HEK293 (cell line): ENCODE results near the gene MBNL2.

Experiments used
- CTCF ChIA-PET: fragments of 350-600 bp; formaldehyde crosslinking; extraction: SDS; loops from one replicate; lab custom pipeline; 2021; ENCODE audit warnings: antibody characterized with exemption; lab: Yijun Ruan, JAX
- POLR2A ChIA-PET: fragments of 300-600 bp; formaldehyde crosslinking; extraction: SDS; loops from one replicate; lab custom pipeline; 2020; ENCODE audit warnings: antibody characterized with exemption, inconsistent platforms; lab: Yijun Ruan, JAX
- H3K27ac ChIP-seq: fragments of 200-500 bp; sonication (Bioruptor generic); 2 replicates; pipeline ENCODE4 v1.5.1; 2014; ENCODE audit warnings: low read depth, low read length, control low read depth, inconsistent platforms; ENCODE audit errors: extremely low read depth
- H3K36me3 ChIP-seq, 2 experiments: fragments of 200-500 bp in 1 of 2; sonication (Bioruptor generic) in 1 of 2; 1 replicate in 1 of 2; 2 replicates in 1 of 2; pipeline ENCODE4 v1.5.1; 2014 to 2017; ENCODE audit warnings: inconsistent platforms in 2 of 2, low read length in 2 of 2; ENCODE audit not compliant: control insufficient read depth in 2 of 2, insufficient read depth in 1 of 2
- H3K4me1 ChIP-seq: fragments of 200-500 bp; sonication (Bioruptor generic); 2 replicates; pipeline ENCODE4 v1.5.1; 2014; ENCODE audit warnings: mild to moderate bottlenecking, low read length, inconsistent platforms; ENCODE audit not compliant: control insufficient read depth, insufficient read depth
- H3K4me3 ChIP-seq: 2 replicates; pipeline ENCODE4 v1.5.1; 2011; ENCODE audit warnings: low read depth, mild to moderate bottlenecking, control low read depth, low read length, moderate library complexity
- H3K9me3 ChIP-seq: fragments of 200-500 bp; sonication (Bioruptor generic); 2 replicates; pipeline ENCODE4 v1.5.1; 2014; ENCODE audit warnings: low read depth, low read length, inconsistent platforms; ENCODE audit not compliant: control insufficient read depth, insufficient read depth
- ELK4 ChIP-seq: IDR thresholded peaks from 2 replicates; pipeline ENCODE4 v1.6.1; 2011; ENCODE audit warnings: mild to moderate bottlenecking, low read depth, low read length, borderline replicate concordance
- GFI1B ChIP-seq: fragments of 450-650 bp; formaldehyde crosslinking; IDR thresholded peaks from 2 replicates; pipeline ENCODE4 v1.5.1; 2016; ENCODE audit warnings: missing biosample characterization, missing genetic modification characterization
- KLF1 ChIP-seq: fragments of 450-650 bp; formaldehyde crosslinking; IDR thresholded peaks from 2 replicates; pipeline ENCODE4 v1.5.1; 2016; ENCODE audit warnings: missing biosample characterization, missing genetic modification characterization
- KLF17 ChIP-seq: fragments of 450-650 bp; formaldehyde crosslinking; IDR thresholded peaks from 2 replicates; pipeline ENCODE4 v1.5.1; 2016; ENCODE audit warnings: missing biosample characterization, missing genetic modification characterization
- SCRT2 ChIP-seq: fragments of 450-650 bp; formaldehyde crosslinking; IDR thresholded peaks from 2 replicates; pipeline ENCODE4 v1.5.1; 2016; ENCODE audit warnings: missing biosample characterization, missing genetic modification characterization
- TCF7L2 ChIP-seq: IDR thresholded peaks from 2 replicates; pipeline ENCODE4 v1.6.1; 2011; ENCODE audit warnings: low read depth, mild to moderate bottlenecking, inconsistent platforms, low read length, moderate library complexity, borderline replicate concordance
- ZBTB10 ChIP-seq: fragments of 450-650 bp; formaldehyde crosslinking; IDR thresholded peaks from 2 replicates; pipeline ENCODE4 v1.5.1; 2016; ENCODE audit warnings: missing biosample characterization, missing genetic modification characterization
- ZBTB49 ChIP-seq: fragments of 450-650 bp; formaldehyde crosslinking; IDR thresholded peaks from 2 replicates; pipeline ENCODE4 v1.5.1; 2016; ENCODE audit warnings: missing biosample characterization, missing genetic modification characterization, low read depth
- ZBTB6 ChIP-seq: fragments of 450-650 bp; formaldehyde crosslinking; IDR thresholded peaks from 2 replicates; pipeline ENCODE4 v1.5.1; 2017; ENCODE audit warnings: missing biosample characterization, missing genetic modification characterization
- ZBTB7A ChIP-seq: fragments of 450-650 bp; formaldehyde crosslinking; IDR thresholded peaks from 2 replicates; pipeline ENCODE4 v1.5.1; 2016; ENCODE audit warnings: low read depth, missing biosample characterization, missing genetic modification characterization
- ZNF112 ChIP-seq: fragments of 450-650 bp; formaldehyde crosslinking; IDR thresholded peaks from 2 replicates; pipeline ENCODE4 v1.5.0; 2017; ENCODE audit warnings: missing biosample characterization, missing genetic modification characterization
- ZNF138 ChIP-seq: fragments of 450-650 bp; formaldehyde crosslinking; IDR thresholded peaks from 2 replicates; pipeline ENCODE4 v1.5.1; 2016; ENCODE audit warnings: missing biosample characterization, missing genetic modification characterization, borderline replicate concordance
- ZNF221 ChIP-seq: fragments of 450-650 bp; formaldehyde crosslinking; IDR thresholded peaks from 2 replicates; pipeline ENCODE4 v1.5.1; 2017; ENCODE audit warnings: missing biosample characterization, missing genetic modification characterization, borderline replicate concordance
- ZNF350 ChIP-seq: fragments of 450-650 bp; formaldehyde crosslinking; IDR thresholded peaks from 2 replicates; pipeline ENCODE4 v1.5.0; 2017; ENCODE audit warnings: missing biosample characterization, mild to moderate bottlenecking, missing genetic modification characterization
- ZNF48 ChIP-seq: fragments of 450-650 bp; formaldehyde crosslinking; IDR thresholded peaks from 2 replicates; pipeline ENCODE4 v1.5.1; 2016; ENCODE audit warnings: missing biosample characterization, missing genetic modification characterization
- ZNF529 ChIP-seq: fragments of 450-650 bp; formaldehyde crosslinking; IDR thresholded peaks from 2 replicates; pipeline ENCODE4 v1.5.1; 2017; ENCODE audit warnings: missing genetic modification characterization, missing biosample characterization; ENCODE audit not compliant: insufficient replicate concordance
- ZNF621 ChIP-seq: fragments of 450-650 bp; formaldehyde crosslinking; IDR thresholded peaks from 2 replicates; pipeline ENCODE4 v1.5.1; 2017; ENCODE audit warnings: missing biosample characterization, missing genetic modification characterization
- ZNF645 ChIP-seq: fragments of 450-650 bp; formaldehyde crosslinking; IDR thresholded peaks from 2 replicates; pipeline ENCODE4; 2016; ENCODE audit warnings: missing biosample characterization, missing genetic modification characterization
- ZNF654 ChIP-seq: fragments of 450-650 bp; formaldehyde crosslinking; IDR thresholded peaks from 2 replicates; pipeline ENCODE4 v1.5.1; 2016; ENCODE audit warnings: low read depth, missing biosample characterization, missing genetic modification characterization
- ZNF792 ChIP-seq: fragments of 450-650 bp; formaldehyde crosslinking; IDR thresholded peaks from 2 replicates; pipeline ENCODE4 v1.5.1; 2016; ENCODE audit warnings: missing biosample characterization, missing genetic modification characterization

The MBNL2 gene

GRCh38 chr13:97266772-97267417 is 44.8 kb downstream of the MBNL2 start:
- H3K9me3 ChIP-seq, result no peaks in the 10 kb centered on the region
- POLR2A ChIA-PET, result no interaction called here
- TF ChIP-seq ZBTB10 (no peak), ZBTB49 (tag by site-specific recombination) (no peak), ZNF654 (no peak), ZNF645 (tag by site-specific recombination) (no peak), ZNF221 (no peak), ZBTB7A (tag by site-specific recombination) (no peak), TCF7L2 (no peak), KLF17 (tag by site-specific recombination) (no peak), KLF1 (no peak), ZNF621 (no peak), ZNF138 (tag by site-specific recombination) (no peak), GFI1B (tag by site-specific recombination) (no peak), SCRT2 (tag by site-specific recombination) (no peak)
- no peaks in the 10 kb centered on the region for H3K4me1 ChIP-seq
- H3K4me3 ChIP-seq, result no peak overlapping the region
- H3K27ac ChIP-seq, result no peak overlapping the region
- CTCF ChIA-PET, result interaction anchor here (0.7 to 0.9 kb wide), 3 partner anchors 9 to 99 kb away, joined by 3 read pairs; no protein-coding TSS in a partner anchor
- no peaks in the 10 kb centered on the region for H3K36me3 ChIP-seq

- POLR2A ChIA-PET, result no interaction called here
- TF ChIP-seq ZBTB6 (tag by site-specific recombination) (no peak), ZNF112 (tag by site-specific recombination) (no peak), ZNF529 (tag by site-specific recombination) (no peak), ELK4 (no peak), ZNF792 (tag by site-specific recombination) (no peak), ZNF350 (tag by site-specific recombination) (no peak), ZNF48 (tag by site-specific recombination) (no peak)
- TF ChIP-seq, all 188 proteins: peak for 0
- Histone ChIP-seq H3K27ac (no peak overlapping the region), H3K4me3 (no peak overlapping the region), H3K36me3 (no peaks in the 10 kb centered on the region), H3K4me1 (no peaks in the 10 kb centered on the region), H3K9me3 (no peaks in the 10 kb centered on the region)
- CTCF ChIA-PET, result interaction anchor here (0.9 to 1.6 kb wide), 2 partner anchors 9 to 142 kb away, joined by 3 to 4 read pairs; no protein-coding TSS in a partner anchor
These were observed 45.4 kb downstream of the MBNL2 start for GRCh38 chr13:97267418-97268059.
